Ammon's horn (tissue), 1 donor: ENCODE measurements around the gene GPR45.

Source experiments
- DNase-seq: peaks from one replicate; pipeline ENCODE4 v3.0.0-alpha.2; 2016; ENCODE audit warnings: low spot score

Gene GPR45

GRCh38 chr2:105254531-105255210 is 13.1 kb downstream of the GPR45 start:
- DNase-seq = no peak

- DNase-seq = no peak
Measured at GRCh38 chr2:105255979-105256378, 14.4 kb downstream of the GPR45 start.

GRCh38 chr2:105256431-105257047 is 15.0 kb downstream of the GPR45 start:
- DNase-seq = no peak

- no peak for DNase-seq
Measured at GRCh38 chr2:105257981-105258380, 16.4 kb downstream of the GPR45 start.

- no peak for DNase-seq
Measured at GRCh38 chr2:105258835-105259350, 17.4 kb downstream of the GPR45 start.

- no peak for DNase-seq
Measured at GRCh38 chr2:105261061-105261460, 19.5 kb downstream of the GPR45 start.

GRCh38 chr2:105262651-105263091 is 21.1 kb downstream of the GPR45 start:
- no peak for DNase-seq

- no peak for DNase-seq
Measured at GRCh38 chr2:105269426-105269825, 27.9 kb downstream of the GPR45 start.

GRCh38 chr2:105271393-105272045 is 30.0 kb downstream of the GPR45 start:
- no peak for DNase-seq

GRCh38 chr2:105272176-105272575 is 30.6 kb downstream of the GPR45 start:
- no peak for DNase-seq

GRCh38 chr2:105274046-105274445 is 32.5 kb downstream of the GPR45 start:
- no peak for DNase-seq

- no peak for DNase-seq
Measured at GRCh38 chr2:105278654-105279053, 37.1 kb downstream of the GPR45 start.

GRCh38 chr2:105279126-105279525 is 37.6 kb downstream of the GPR45 start:
- no peak for DNase-seq

GRCh38 chr2:105280281-105280680 is 38.7 kb downstream of the GPR45 start:
- no peak for DNase-seq

GRCh38 chr2:105283532-105283931 is 42.0 kb downstream of the GPR45 start:
- no peak for DNase-seq

- peak; percentile 35 for DNase-seq
Measured at GRCh38 chr2:105287692-105288091, 46.1 kb downstream of the GPR45 start.

GRCh38 chr2:105288133-105288532 is 46.6 kb downstream of the GPR45 start:
- no peak for DNase-seq

- no peak for DNase-seq
Measured at GRCh38 chr2:105290981-105291660, 49.6 kb downstream of the GPR45 start.

- DNase-seq = no peak
Measured at GRCh38 chr2:105291981-105292380, 50.4 kb downstream of the GPR45 start.
